Pulmonary artery endothelial cell (primary cell): Measurements from ENCODE around the gene A2M. TPM values are rescaled to one million over a fixed set of nuclear protein-coding genes. Genes with fewer than 3 reads are reported as not detected.
"Not testable (repeated sequence)": the region's sequence is repeated elsewhere in the genome, so short reads cannot be mapped to it uniquely, and the experiment has no call there.

Source experiments
- DNase-seq: peaks from one replicate; pipeline ENCODE4 v3.0.0-alpha.2; 2011; ENCODE audit warnings: low read depth, low spot score
- total RNA-seq: library from RNA; depleted of rRNA; stranded (reverse); fragments of >200 nt; gene quantifications from 2 replicates; pipeline ENCODE4 v1.2.3, GENCODE V29; 2014

A2M gene
- 0.63 and 1.4 TPM in 2 replicates for total RNA-seq

DNA sequence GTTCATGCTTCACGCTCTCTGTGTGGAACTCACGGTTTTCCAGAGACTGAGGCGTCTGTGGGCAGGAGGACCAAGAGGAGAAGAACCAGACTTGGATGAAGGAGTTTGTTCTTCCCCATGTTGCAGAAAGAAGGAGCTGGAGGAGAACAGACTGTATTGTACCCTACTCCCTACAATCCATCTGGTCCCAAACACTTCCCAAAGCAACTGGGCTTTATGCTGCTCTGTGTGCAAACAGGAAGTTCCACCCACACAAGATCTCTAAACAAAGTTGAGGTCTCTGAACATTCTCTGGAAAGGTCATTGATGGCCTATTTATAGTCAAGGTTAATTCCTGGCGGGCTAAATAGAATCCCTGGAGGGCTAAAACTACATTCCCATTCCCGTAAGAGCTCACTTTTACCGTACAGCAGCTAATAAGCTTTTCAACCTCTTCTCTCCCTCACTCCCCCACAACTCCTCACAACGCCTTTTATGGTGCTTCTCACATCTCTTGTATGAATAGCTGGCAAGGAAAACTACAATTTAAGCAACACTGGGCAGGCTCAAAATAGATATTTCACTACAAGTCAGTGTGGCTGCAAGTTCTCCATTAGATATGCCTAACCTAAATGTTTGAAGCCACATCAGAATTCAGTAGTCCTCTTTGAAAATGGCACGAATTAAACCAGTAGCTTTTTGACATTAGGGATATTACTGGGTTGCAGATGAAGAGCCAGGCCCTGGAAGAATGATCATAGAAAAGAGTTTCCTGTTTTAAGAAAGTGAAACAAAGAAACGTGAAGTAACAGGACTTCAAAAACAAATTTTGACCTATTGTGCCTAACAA is at the start of gene A2M:
A2M (minus strand) TSS at position 189 of the 829 bp plus-strand sequence; CDS start at position 119, 70 bp downstream.
- peak; percentile 7 for DNase-seq

DNA sequence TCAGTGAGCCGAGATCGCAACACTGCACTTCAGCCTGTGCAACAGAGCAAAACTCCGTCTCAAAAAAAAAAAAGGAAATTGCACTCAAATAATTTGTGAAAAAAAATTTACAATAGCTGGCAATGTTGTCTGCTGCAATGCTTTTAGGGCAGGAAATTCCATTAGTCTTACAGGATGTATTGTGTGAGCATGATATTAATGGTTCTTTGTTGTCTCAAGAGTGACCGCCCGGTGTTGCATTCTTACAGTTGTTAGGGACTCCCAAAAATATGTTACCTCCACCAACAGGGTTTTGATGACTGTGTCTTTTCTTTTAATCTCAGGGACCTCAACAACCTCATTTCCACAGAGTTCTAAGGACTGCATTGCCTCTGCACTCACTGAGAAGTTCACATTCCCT is 47.7 kb upstream of the A2M start:
- peak; percentile 94 for DNase-seq

DNA sequence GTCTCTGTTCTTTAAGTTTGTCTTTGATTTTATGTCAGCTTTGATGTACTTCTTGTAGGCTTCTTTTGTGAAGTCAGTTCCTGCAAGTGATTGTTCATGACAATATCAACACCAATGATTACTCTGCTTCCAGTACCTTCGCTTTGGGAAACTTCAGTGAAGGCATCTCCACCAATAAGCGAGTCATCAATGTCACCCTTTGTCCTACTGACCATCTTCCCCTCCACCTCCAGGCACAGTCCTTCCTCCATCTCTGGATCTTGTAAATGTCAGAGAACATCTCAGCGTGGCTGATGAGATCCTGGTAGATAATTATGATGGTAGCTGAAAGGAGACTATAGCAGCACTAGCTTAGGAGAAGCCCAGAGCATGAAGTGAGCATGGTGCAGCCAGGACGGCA is 40.4 kb upstream of the A2M start:
- no peak for DNase-seq

DNA sequence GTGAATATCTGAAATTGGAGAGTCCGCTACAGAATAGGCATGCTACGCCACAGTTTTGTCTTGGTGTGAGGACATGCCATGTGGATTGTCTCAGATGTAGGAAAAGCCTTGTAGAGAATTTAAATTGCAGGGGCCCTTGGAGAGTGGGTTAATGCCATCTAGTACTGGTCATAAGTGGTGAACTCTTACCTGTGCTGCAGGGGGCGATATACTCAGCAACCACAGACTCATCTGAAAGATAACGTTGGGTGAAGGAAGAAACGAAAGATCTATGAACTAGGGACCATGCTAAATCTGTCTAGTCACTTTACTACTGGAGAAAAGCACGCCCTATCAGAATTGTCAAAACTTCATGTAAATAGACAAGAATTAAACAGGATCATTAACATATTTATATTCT is 33.7 kb upstream of the A2M start:
- no peak for DNase-seq

DNA sequence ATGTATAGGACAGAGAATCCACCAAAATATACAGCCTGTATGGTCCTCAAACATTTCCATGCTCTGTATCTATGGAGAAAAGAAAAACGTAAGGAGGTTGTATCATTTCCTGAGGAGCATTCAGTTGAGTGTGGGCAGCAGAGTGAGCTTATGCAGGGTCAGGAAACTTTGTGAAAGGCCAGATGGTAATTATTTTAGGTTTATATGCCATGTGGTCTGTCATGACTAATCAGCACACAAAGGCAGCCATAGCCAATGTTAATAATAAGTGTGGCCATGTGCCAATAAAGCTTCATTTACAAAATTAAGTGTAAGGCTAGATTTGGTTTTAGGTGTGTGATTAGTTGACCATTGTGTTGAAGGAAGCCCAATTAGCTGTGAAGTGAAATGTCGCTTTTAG is 33.2 kb upstream of the A2M start:
- DNase-seq, result peak; percentile 51

DNA sequence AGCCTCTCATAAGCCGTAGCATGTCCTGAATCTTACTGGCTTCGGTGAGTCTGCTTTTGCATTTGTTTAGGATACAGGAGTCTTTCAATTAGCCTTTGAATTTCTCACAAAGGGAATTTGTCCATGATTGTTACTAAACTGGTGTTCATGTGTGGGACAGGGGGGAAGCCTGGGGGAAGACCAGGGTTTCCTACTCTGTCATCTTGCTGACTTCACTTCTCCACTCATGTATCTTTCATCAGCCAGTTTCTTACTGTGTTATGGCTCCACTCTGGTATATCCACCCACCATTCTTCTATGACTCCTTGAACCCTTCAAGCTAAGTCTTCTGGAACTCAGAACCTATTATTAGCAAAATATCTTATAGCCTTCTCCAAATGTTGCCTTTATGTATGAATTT is 31.7 kb upstream of the A2M start:
- no peak for DNase-seq

DNA sequence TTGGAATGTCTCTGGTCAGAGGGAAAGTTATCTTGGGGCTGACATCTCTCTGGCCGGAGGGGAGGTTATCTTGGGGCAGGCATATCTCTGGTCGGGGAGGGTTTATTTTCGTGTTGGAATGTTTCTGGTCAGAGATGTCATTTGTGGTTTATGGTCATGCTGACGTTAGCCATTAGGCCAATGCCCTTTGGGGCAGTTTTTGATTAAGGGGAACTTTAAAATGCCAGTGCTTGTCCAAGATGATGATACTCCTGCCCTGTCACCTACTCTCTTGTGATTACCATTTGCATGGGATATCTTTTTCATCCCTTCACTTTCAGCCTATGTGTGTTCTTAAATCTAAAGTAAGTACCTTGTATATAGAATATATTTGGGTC is 29.0 kb upstream of the A2M start:
- no peak for DNase-seq

DNA sequence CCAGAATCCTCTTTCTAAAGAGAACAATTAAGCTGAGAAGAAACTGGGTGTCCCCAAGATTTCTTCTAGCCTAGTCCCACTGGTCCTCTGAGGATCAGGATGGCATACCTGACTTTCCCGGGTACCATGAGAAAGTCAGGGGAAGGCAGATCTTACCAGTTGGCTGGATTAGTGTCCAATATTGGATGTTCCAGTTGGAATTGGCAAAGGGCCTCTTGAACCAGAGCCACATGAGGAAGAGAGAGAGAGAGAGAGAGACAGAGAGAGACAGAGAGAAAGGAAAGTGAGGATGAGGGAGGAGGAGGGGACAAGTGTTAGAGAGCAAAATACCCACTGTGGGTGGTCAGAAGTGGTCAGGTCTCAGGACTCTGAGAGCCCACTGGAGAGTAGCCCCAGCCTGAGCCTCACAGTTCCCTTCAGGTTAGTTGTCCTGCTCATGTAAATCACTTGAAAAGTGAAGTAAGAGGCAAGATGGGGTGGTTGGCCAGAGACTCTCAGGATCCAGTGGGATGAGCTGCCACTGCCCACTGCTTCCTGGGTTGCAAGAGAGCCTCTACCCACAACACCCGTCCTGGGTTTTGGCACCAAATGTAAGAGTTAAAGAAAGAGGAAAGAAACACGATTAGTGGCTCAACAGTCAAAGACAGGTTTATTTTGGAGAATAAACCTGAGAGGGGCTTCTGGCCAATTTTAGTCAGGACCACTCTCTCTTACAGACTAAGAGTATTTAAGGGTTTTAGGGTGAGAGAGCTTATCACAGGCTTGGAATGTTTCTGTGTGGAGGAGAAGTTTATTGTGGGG is 28.4 kb upstream of the A2M start:
- no peak for DNase-seq

DNA sequence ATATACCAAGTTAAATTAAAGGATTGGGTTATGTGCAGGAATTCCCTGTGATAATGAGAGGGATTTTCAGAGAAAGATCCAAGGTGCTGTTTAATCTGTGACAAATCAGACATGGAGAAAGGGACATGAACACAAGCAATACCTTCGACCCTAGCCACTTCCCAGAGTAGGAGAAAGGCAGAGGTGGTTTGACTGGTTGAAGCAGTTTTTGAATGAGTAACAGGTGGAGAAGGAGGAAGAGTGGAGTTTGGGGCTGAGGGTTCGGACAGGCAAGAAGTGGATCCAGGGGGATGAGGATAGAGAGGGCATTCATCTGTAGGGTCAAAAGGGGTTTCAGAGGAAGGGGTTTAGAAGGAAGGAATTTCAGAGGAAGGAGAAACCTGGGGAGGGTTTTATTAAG is 27.4 kb upstream of the A2M start:
- no peak for DNase-seq

DNA sequence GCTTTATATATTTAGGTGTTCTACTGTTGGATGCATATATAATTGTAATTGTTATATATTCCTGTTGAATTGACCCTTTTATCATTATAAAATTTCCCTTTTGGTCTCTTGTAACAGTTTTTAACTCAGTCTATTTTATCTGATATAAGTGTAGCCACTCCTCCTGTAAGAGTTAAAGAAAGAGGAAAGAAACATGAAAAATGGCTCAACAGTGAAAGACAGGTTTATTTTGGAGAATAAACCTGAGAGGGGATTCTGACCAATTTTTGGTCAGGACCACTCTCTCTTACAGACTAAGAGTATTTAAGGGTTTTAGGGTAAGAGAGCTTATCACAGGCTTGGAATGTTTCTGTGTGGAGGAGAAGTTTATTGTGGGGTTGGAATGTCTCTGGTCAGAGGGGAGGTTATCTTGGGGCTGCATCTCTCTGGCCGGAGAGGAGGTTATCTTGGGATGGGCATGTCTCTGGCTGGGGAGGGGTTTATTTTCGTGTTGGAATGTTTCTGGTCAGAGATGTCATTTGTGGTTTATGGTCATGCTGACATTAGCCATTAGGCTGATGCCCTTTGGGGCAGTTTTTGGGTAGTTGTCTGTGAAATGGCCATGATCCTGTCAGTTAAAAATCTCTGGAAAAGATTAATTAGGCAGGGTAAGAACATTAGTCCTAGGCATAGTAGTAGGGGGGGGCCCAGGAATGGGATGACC is 24.0 kb upstream of the A2M start:
- not testable (repeated sequence) for DNase-seq

DNA sequence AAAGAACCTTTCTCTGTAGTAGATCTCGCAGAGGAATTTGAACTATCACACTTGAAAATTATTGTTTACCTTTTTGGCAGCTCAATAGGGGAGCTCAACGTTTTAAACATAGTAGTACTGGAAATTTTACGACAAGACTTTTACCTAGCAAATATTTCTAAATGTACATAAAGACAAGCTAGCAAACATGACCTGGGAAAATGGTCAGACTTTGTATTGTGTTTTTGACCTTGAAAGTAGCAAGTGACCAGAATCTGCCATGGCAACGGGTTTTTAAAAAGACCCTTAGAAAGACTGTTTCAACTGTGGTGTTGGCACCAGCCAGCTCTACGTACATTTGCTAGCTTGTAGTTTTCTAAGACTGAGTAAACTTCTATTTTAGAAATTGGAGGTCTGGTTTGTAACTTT is 20.2 kb upstream of the A2M start:
- DNase-seq, result no peak

DNA sequence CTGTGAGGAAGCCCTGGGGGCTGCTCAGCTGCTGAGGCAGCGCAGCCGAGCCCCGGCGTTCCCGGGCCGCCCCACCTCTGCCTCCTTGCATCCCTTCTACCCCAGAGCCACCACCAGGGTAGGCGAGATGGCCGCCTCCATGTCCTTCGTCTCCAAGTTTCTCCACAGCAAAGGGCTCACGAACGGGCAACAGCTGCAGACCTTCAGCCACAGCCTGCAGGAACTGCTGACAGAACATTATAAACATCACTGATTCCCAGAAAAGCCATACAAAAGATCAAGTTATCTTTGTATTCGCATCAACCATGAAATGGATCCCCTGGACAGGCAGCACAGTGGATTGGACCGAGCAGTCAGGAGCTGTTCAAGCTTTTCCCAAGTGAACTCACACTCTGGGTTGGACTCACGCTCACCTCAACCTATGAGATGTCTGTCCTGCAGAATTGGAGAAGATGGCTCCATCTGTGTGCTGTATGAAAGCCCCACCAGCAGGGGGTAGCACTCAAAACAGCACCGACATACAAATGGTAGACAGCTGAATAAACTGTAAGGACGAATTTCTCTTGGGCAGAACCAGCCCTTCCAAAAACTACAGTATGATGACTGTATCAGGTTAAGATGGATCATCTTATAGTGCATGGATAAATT is 19.4 kb upstream of the A2M start:
- DNase-seq, result no peak

DNA sequence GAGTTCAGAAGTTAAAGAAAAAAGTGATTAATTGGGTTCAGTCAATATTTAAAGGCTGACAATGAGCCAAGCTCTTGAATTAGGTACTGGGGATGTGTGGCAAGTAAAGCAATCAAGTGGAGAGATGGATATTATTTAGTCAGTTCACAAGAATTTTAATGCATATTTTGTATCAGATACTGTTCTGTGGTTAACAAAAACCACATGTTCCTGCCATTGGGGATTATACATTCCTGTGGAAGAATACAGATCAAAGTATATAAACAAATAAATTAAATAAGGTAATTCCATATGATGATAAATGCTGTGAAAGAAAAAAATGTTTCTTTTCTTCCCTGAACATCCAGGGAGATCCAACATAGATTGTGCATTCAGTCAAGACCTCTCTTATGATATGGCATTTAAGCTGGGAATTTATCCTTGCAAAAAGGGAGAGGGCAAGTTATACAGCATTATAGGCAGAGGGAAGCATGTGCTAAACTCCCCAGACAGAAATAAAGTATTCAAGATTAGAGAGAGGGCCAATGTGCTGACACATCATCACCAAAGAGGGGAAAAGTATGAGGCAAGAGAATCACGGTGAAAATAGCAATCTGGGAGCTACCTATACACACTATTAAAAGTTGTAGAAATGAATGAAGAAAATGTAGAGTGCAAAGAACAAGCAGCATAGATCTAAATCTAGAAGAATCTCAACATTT is 17.6 kb upstream of the A2M start:
- no peak for DNase-seq

DNA sequence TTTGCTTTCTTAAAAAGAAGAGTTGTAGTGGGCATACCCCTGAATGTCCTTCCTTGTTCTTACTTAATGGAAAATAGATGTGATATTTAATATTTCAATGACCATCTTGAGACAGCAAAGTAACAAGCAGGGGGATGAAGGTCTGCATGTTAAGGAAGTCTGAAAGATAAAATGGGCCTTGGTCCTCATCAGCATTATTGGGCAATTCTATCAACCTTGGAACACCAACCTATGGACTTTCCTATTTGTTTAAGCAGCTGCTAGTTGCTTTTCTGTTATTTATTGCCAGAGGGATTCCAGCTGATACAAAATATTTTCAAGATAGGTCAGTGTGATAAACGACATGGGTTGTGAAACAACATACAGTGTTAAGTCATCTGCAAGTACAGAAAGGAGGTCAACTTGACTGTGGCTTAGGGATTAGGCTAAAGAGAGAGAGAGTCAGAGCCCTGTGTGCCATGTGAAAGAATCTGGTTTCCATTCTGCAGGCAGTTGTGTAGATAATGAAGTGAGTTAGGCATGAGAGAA is 16.4 kb upstream of the A2M start:
- DNase-seq, result no peak

DNA sequence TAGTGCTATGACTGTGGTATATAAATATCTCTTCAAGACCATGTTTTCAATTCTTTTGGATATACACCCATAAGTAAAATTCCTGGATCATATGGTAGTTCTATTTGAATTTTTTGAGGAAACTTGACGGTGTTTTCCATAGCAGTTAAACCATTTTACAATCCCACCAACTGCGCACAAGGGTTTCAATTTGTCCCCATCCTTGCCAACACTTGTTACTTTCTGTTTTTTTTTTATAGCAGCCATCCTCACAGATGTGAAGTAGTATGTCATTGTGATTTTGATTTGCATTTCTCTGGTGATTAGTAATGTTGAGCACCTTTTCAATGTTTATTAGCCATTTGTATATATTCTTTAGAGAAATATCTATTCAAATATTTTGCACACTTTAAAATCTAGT is 14.5 kb upstream of the A2M start:
- no peak for DNase-seq

DNA sequence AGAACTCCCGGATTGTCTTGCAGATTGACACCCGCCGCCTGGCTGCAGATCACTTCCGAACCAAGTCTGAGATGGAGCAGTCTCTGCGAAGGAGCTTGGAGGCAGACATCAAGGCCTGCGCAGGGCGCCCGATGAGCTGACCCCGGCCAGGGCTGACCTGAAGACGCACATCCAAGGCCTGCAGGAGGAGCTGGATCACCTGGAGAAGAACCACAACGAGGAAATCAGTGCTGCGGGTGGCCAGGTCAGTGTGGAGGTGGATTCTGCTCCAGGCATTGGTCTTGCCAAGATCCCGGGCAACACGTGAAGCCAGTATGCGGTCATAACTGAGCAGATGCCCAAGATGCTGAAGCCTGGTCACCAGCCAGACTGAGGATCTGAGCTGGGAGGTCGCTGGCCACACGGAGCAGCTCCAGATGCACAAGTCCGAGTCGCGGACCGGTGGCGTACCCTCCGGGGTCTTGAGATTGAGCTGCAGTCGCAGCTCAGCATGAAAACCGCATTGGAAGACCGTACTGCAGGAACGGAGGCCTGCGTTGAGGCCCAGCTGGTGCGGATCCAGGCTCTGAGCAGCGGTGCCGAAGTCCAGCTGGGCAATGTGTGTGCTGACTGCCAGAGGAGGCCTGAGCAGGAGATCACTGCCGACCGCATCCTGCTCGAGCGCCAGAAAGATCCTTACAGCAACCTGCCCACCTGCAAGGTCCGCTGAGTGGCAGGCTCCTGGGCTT is 12.4 kb upstream of the A2M start:
- no peak for DNase-seq

DNA sequence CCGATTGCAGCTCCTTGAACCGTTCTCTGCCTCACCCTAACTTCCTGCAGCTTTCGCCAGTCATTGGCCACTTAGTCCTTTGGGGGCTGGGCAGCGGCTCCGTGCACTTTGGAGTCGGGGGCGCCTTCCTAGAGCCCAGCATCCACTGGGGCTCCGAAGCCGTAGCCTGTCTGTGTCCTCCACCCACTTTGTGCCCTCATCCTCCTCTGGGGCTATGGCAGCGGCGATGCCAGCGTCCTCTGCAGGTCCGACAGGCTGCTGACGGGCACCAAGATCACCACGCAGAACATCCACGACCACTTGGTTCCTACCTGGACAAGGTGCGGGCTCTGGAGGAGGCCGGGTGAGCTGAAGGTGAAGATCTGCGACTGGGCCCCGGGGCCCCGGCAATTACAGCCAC is 11.8 kb upstream of the A2M start:
- no peak for DNase-seq

DNA sequence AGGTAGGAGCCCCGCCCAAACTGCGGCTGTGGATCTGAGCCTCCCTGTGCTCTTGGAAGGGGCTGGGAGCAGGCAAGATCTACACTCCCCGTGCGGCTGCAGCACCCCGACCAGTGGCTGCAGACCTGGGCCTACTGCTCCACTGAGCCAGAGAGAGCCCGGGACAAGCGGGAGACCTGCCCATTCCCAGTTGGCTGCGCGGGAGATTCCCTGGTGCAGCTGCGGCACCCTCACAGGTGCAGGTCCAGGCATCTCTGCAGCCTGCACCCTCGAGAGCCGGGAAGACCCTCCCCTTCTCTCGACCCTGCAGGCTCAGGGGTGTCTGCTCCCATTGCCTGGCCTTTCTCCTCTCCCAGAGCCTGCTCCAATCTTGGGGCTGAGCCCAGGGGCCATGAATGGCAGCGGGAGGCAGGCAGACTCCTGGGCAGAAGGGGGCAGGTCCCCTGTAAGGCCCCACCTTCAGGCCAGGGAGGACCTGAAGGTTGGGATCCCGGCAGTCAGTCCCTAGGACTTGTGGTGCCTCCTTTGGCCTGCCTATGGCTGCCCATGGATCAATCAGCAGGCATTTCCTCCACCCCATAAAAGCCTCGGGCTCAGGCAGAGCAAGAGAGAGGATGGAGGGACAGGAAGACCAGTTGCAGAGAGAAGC is 8.8 kb upstream of the A2M start:
- DNase-seq, result no peak

DNA sequence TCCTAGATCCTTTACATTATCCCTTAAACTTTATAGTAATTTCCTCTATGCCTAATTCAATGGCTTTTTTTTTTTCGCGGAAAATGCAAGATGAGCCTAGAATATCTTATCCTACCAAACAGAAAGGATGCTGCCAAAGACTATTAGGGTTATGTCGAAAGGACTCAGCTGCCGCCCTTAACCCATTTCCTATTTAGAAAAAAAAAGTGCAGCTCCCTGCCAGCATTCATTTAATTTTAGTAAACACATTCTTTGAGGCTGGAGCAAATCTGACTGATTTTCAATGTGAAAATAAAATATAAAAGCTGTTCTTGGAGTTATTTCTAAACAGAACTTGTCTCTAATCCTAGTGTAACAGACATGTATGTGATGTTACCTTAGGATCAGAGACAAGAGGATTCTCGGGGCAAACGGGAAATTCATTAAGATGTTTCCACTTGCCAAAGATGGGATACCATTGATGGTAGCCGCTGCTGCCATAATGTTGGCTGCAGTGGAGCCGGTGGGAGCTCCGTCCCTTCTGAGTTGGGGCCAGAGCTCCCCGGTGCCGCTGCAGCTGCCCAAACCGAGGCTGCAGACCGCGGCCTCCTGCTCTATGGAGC is 8.2 kb upstream of the A2M start:
- no peak for DNase-seq
